SU-DHL-6 (cell line): ENCODE results near the gene KIF16B.

ENCODE experiments used
- H2AFZ ChIP-seq: fragments of 200-600 bp; sonication (generic); 2 replicates; pipeline ENCODE4 v1.6.1; 2014; ENCODE audit warnings: low read depth, mild to moderate bottlenecking, moderate library complexity, mixed read lengths, antibody characterized with exemption, low read length; ENCODE audit not compliant: severe bottlenecking
- H3F3A ChIP-seq: fragments of 200-600 bp; shearing (Covaris generic); 2 replicates; pipeline ENCODE4 v1.6.0; 2016; ENCODE audit warnings: antibody characterized with exemption, mild to moderate bottlenecking; ENCODE audit not compliant: insufficient read depth
- H3K27ac ChIP-seq: fragments of 200-600 bp; sonication (generic); 2 replicates; pipeline ENCODE4 v1.5.1; 2016; ENCODE audit warnings: low read depth, mild to moderate bottlenecking, low read length, moderate library complexity, mixed read lengths
- H3K27me3 ChIP-seq: fragments of 200-600 bp; sonication (generic), shearing (Covaris generic); 2 replicates; pipeline ENCODE4 v1.6.0; 2014; ENCODE audit warnings: mild to moderate bottlenecking, low read length
- H3K36me3 ChIP-seq: fragments of 200-600 bp; sonication (generic); 2 replicates; pipeline ENCODE4 v1.6.1; 2014; ENCODE audit warnings: mild to moderate bottlenecking, low read length, mixed read lengths
- H3K4me2 ChIP-seq: fragments of 300-600, 200-600 bp; shearing (Covaris generic), sonication (generic); 2 replicates; pipeline ENCODE4 v1.6.0; 2014; ENCODE audit warnings: low read length, low read depth, mild to moderate bottlenecking; ENCODE audit not compliant: poor library complexity, severe bottlenecking
- H3K4me3 ChIP-seq: fragments of 200-600 bp; sonication (generic); 2 replicates; pipeline ENCODE4 v1.5.1; 2014; ENCODE audit warnings: antibody characterized with exemption, low read length, mild to moderate bottlenecking, mixed read lengths; ENCODE audit not compliant: insufficient read depth, poor library complexity, severe bottlenecking
- H3K79me2 ChIP-seq: fragments of 200-600 bp; sonication (generic); 2 replicates; pipeline ENCODE4 v1.6.1; 2014; ENCODE audit warnings: mild to moderate bottlenecking, low read length, moderate library complexity; ENCODE audit not compliant: insufficient read depth
- H3K9ac ChIP-seq: fragments of 200-600 bp; sonication (generic); 2 replicates; pipeline ENCODE4 v1.7.0; 2014; ENCODE audit warnings: mild to moderate bottlenecking, low read length
- H3K9me2 ChIP-seq: fragments of 200-600 bp; sonication (generic); replicated peaks from 2 replicates; pipeline ENCODE4 v1.6.1; 2014; ENCODE audit warnings: low read length; ENCODE audit not compliant: insufficient read depth
- H3K9me3 ChIP-seq: fragments of 200-600 bp; sonication (generic); 2 replicates; pipeline ENCODE4 v1.6.1; 2014; ENCODE audit warnings: low read length, mixed read lengths; ENCODE audit not compliant: insufficient read depth
- H4K20me1 ChIP-seq: fragments of 200-600 bp; sonication (generic); 2 replicates; pipeline ENCODE4 v1.6.1; 2014; ENCODE audit warnings: low read depth, mild to moderate bottlenecking, antibody characterized with exemption, low read length, moderate library complexity, mixed read lengths
- EZH2phosphoT487 ChIP-seq: fragments of 200-600 bp; sonication (generic), shearing (Covaris generic); conservative IDR thresholded peaks from 2 replicates; pipeline ENCODE4 v1.6.1; 2018; ENCODE audit warnings: mild to moderate bottlenecking, antibody characterized with exemption, low read length, moderate library complexity, mixed read lengths
- TF ChIP-seq, protein P1 (sequence below): fragments of 200-600 bp; sonication (generic); IDR thresholded peaks from one replicate; pipeline ENCODE4 v1.5.1; 2017; ENCODE audit warnings: antibody characterized with exemption, mild to moderate bottlenecking, low read length, moderate library complexity; ENCODE audit not compliant: insufficient read depth, poor library complexity, severe bottlenecking

Gene KIF16B

DNA sequence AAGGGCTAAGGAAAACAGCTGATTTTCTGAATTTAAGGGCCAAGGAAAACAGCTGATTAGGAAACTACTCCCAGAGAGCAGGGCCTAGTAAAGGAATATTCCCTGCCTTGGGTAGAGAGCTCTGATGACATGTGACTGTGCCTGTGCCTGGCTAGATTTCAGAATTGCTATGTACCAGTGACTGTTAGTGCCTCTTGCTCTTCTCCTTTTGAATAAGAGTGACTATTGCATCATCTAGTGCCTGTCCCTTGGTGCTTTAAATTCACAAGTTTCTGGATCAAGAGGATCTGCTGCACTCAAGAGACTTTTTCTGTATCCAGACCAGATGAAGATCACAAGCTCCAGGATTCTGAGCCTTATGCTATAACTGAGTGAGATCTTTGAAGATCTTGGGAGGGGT lies 332.9 kb downstream of the KIF16B start:
- Histone ChIP-seq H3K27ac (no peak overlapping the region), H3F3A (no peaks in the 10 kb centered on the region), H3K9ac (no peak overlapping the region), H3K79me2 (no peaks in the 10 kb centered on the region), H4K20me1 (no peaks in the 10 kb centered on the region), H3K9me2 (no peaks in the 10 kb centered on the region), H3K4me3 (no peak overlapping the region), H2AFZ (no peak overlapping the region), H3K27me3 (no peaks in the 10 kb centered on the region), H3K4me2 (no peak overlapping the region), H3K9me3 (no peaks in the 10 kb centered on the region), H3K36me3 (no peaks in the 10 kb centered on the region)
- TF ChIP-seq EZH2phosphoT487 = no peak
- TF ChIP-seq, protein P1, sequence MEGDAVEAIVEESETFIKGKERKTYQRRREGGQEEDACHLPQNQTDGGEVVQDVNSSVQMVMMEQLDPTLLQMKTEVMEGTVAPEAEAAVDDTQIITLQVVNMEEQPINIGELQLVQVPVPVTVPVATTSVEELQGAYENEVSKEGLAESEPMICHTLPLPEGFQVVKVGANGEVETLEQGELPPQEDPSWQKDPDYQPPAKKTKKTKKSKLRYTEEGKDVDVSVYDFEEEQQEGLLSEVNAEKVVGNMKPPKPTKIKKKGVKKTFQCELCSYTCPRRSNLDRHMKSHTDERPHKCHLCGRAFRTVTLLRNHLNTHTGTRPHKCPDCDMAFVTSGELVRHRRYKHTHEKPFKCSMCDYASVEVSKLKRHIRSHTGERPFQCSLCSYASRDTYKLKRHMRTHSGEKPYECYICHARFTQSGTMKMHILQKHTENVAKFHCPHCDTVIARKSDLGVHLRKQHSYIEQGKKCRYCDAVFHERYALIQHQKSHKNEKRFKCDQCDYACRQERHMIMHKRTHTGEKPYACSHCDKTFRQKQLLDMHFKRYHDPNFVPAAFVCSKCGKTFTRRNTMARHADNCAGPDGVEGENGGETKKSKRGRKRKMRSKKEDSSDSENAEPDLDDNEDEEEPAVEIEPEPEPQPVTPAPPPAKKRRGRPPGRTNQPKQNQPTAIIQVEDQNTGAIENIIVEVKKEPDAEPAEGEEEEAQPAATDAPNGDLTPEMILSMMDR = no peak

- Histone ChIP-seq H3K9me2 (no peaks in the 10 kb centered on the region), H3K9me3 (no peaks in the 10 kb centered on the region), H4K20me1 (no peaks in the 10 kb centered on the region), H3K27ac (no peak overlapping the region), H3K27me3 (no peaks in the 10 kb centered on the region), H2AFZ (no peak overlapping the region), H3K36me3 (no peaks in the 10 kb centered on the region), H3K4me2 (no peak overlapping the region), H3K79me2 (no peaks in the 10 kb centered on the region), H3K9ac (no peak overlapping the region), H3K4me3 (no peak overlapping the region), H3F3A (no peaks in the 10 kb centered on the region)
- TF ChIP-seq, protein P1 = no peak
- no peak for TF ChIP-seq EZH2phosphoT487
Observed at GRCh38 chr20:16236589-16237241, 336.5 kb downstream of the KIF16B start.

DNA sequence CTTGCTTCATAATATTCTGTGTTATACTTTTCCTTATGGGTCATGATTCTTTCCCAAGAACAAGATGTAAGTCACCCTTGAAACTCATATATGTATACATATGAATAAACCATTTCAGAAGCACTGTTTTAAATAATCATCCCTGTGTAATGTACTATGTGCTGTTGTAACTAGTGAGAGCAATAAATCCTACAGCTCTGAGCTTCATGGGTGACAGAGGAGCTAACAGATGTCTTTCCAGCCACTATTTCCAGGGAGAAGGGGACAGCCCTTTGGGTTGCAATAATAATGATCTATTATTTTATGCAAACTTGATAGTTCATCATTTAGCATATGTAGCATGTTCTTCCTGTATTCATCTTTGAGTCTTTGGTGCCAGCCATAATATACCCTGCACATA lies 342.8 kb downstream of the KIF16B start:
- H3K9me2 ChIP-seq = no peaks in the 10 kb centered on the region
- H3K27me3 ChIP-seq = no peaks in the 10 kb centered on the region
- no peak overlapping the region for H3K4me2 ChIP-seq
- H3K9me3 ChIP-seq = no peaks in the 10 kb centered on the region
- H3K4me3 ChIP-seq = no peak overlapping the region
- no peaks in the 10 kb centered on the region for H3F3A ChIP-seq
- no peaks in the 10 kb centered on the region for H3K79me2 ChIP-seq
- TF ChIP-seq, protein P1 = no peak
- TF ChIP-seq EZH2phosphoT487 = no peak
- no peaks in the 10 kb centered on the region for H3K36me3 ChIP-seq
- no peak overlapping the region for H3K9ac ChIP-seq
- H2AFZ ChIP-seq = no peak overlapping the region
- no peaks in the 10 kb centered on the region for H4K20me1 ChIP-seq
- H3K27ac ChIP-seq = no peak overlapping the region
